Spleen (tissue), 11 donors: ENCODE results near the gene TMEM117. TPM values are rescaled to one million over a fixed set of nuclear protein-coding genes. Genes with fewer than 3 reads are reported as not detected.

ENCODE experiments used
- DNase-seq: peaks from one replicate; pipeline ENCODE4 v3.0.0-alpha.2; 2020
- H3K27ac ChIP-seq, 8 donors: fragments of 200-600 bp; sonication (generic) in 7 of 8; 1 replicate in 4 of 8; 2 replicates in 4 of 8; pipeline versions ENCODE4 v1.5.0 to v1.8.0; 2016 to 2021; ENCODE audit warnings: inconsistent platforms in 4 of 8, mild to moderate bottlenecking in 4 of 8, moderate library complexity in 1 of 8
- H3K27me3 ChIP-seq, 7 donors: fragments of 200-600 bp; sonication (generic) in 6 of 7; replicated peaks in 1 of 7; 1 replicate in 4 of 7; 2 replicates in 3 of 7; pipeline versions ENCODE4 v1.5.0 to v1.8.0; 2016 to 2021; ENCODE audit warnings: inconsistent platforms in 3 of 7, mild to moderate bottlenecking in 1 of 7
- H3K36me3 ChIP-seq, 6 donors: fragments of 200-600 bp; sonication (generic) in 5 of 6; 1 replicate in 4 of 6; 2 replicates in 2 of 6; pipeline versions ENCODE4 v1.5.0 to v1.8.0; 2016 to 2021; ENCODE audit warnings: inconsistent platforms in 2 of 6
- H3K4me1 ChIP-seq, 6 donors: fragments of 200-600 bp; sonication (generic) in 5 of 6; 1 replicate in 3 of 6; 2 replicates in 3 of 6; pipeline versions ENCODE4 v1.5.0 to v1.8.0; 2016 to 2021; ENCODE audit warnings: inconsistent platforms in 3 of 6
- H3K4me3 ChIP-seq, 8 donors: fragments of 200-600 bp; sonication (generic) in 7 of 8; 1 replicate in 4 of 8; 2 replicates in 4 of 8; pipeline versions ENCODE4 v1.5.0 to v1.8.0; 2016 to 2021; ENCODE audit warnings: inconsistent platforms in 4 of 8, mild to moderate bottlenecking in 4 of 8, moderate library complexity in 2 of 8
- H3K9me3 ChIP-seq, 8 donors: fragments of 200-600 bp; sonication (generic) in 7 of 8; 1 replicate in 4 of 8; 2 replicates in 4 of 8; pipeline versions ENCODE4 v1.5.0 to v1.8.0; 2016 to 2021; ENCODE audit warnings: inconsistent platforms in 4 of 8
- POLR2A ChIP-seq, 3 donors: fragments of 450-650 bp; IDR thresholded peaks; one replicate each; pipeline ENCODE4 v1.5.1; 2017; ENCODE audit warnings: antibody characterized with exemption in 3 of 3, mild to moderate bottlenecking in 1 of 3
- POLR2AphosphoS5 ChIP-seq, 3 donors: sonication (generic); formaldehyde crosslinking; IDR thresholded peaks; one replicate each; pipeline ENCODE4 v1.5.1; 2017; ENCODE audit warnings: antibody characterized with exemption in 3 of 3
- WGBS, 5 donors: extraction: QIAGEN DNeasy Blood & Tissue Kit in 3 of 5; methylation state at CpG; one replicate each; pipeline versions ENCODE4 v1.1.5 to v1.1.7; 2013 to 2018; 5-methylcytosine and 5-hydroxymethylcytosine counted together
- intact Hi-C: fragments of 100-400 bp; cut with DNase I; formaldehyde crosslinking; loops from one replicate; pipeline ENCODE4 v1.15.0; 2023; ENCODE audit warnings: low total_unique reads
- polyA plus RNA-seq, 3 donors: library from polyadenylated mRNA; stranded (reverse); fragments of 200-250 nt; gene quantifications; one replicate each; pipeline ENCODE4 v1.2.1, GENCODE V29; 2013
- total RNA-seq, 7 donors: library from RNA; depleted of rRNA in 3 of 7; stranded (reverse); fragments of >200 nt in 3 of 7; fragmentation: NEBNext Ultra II Directional in 4 of 7; extraction: Animal tissue kit (Norgen Biotek cat#: 25700) in 4 of 7; gene quantifications; one replicate each; pipeline versions ENCODE4 v1.1.0 to v1.2.1, GENCODE V29; 2016 to 2021
- TF ChIP-seq, protein P1 (sequence below), 11 experiments: fragments of 200-600 bp in 7 of 11; fragments of 450-650 bp in 4 of 11; sonication (generic) in 4 of 11; IDR thresholded peaks in 8 of 11; conservative IDR thresholded peaks in 3 of 11; 1 replicate in 7 of 11; 2 replicates in 4 of 11; pipeline versions ENCODE4 v1.4.0 to v1.8.0; 2016 to 2021; ENCODE audit warnings: antibody characterized with exemption in 11 of 11, inconsistent platforms in 4 of 11, mild to moderate bottlenecking in 1 of 11
- donor health status: healthy with polysubstance abuse.
- donor health status: DM: no; HTN: no; CAD: no; lungs with moderate emphysema.
- donor health status: DM: no; HTN: no; CAD: no.
- donor health status: Bipolar disorder and iron deficiency.
- donor health status: healthy.
- donor health status: DM: no; HTN: no; CAD: no.
- donor health status: DM: yes; HTN: yes; CAD: no.

Gene TMEM117
- total and polyA plus RNA-seq, 10 donors = 1.7 to 24.5 (median 5.0) TPM

DNA sequence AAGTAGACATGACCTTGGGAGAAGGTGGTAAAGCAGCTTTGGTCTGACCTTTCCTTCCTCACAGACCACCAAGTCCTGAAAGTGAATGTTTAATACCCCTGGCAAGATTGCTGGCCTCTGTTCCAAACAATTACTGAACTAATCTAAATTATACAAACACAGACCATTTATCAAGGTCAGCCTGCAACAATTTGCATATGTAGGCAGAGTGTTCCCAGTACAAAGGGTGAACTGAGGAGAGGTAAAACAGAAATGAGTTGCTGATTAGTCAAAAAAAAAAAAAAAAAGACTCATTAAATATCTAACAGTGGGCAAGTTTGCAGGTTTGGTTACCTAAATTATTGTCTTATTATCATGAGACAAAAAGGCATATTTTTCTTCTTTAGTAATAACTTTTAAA lies 506.5 kb downstream of the TMEM117 start:
- no peak for DNase-seq
- Histone ChIP-seq H3K4me3 (no peak overlapping the region), H3K36me3 (no peaks in the 10 kb centered on the region), H3K4me1 (no peaks in the 10 kb centered on the region), H3K9me3 (no peaks in the 10 kb centered on the region), H3K27me3 (no peaks in the 10 kb centered on the region), H3K27ac (no peak overlapping the region)
- no peak for TF ChIP-seq POLR2AphosphoS5 (IDR thresholded peaks at IDR 0.05)
- TF ChIP-seq POLR2A (IDR thresholded peaks at IDR 0.05) = no peak
- TF ChIP-seq, protein P1, sequence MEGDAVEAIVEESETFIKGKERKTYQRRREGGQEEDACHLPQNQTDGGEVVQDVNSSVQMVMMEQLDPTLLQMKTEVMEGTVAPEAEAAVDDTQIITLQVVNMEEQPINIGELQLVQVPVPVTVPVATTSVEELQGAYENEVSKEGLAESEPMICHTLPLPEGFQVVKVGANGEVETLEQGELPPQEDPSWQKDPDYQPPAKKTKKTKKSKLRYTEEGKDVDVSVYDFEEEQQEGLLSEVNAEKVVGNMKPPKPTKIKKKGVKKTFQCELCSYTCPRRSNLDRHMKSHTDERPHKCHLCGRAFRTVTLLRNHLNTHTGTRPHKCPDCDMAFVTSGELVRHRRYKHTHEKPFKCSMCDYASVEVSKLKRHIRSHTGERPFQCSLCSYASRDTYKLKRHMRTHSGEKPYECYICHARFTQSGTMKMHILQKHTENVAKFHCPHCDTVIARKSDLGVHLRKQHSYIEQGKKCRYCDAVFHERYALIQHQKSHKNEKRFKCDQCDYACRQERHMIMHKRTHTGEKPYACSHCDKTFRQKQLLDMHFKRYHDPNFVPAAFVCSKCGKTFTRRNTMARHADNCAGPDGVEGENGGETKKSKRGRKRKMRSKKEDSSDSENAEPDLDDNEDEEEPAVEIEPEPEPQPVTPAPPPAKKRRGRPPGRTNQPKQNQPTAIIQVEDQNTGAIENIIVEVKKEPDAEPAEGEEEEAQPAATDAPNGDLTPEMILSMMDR (IDR thresholded peaks at IDR 0.05 in 8 of 11, conservative IDR thresholded peaks at IDR 0.05 in 3 of 11) = no peak
- intact Hi-C loops = no loop called here

GRCh38 chr12:44347145-44347544 lies 511.3 kb downstream of the TMEM117 start:
- Histone ChIP-seq H3K36me3 (no peaks in the 10 kb centered on the region), H3K4me3 (no peak overlapping the region), H3K4me1 (no peaks in the 10 kb centered on the region), H3K9me3 (no peaks in the 10 kb centered on the region), H3K27me3 (no peaks in the 10 kb centered on the region), H3K27ac (no peak overlapping the region)
- DNase-seq = no peak
- intact Hi-C loops = no loop called here
- TF ChIP-seq, protein P1 (IDR thresholded peaks at IDR 0.05 in 8 of 11, conservative IDR thresholded peaks at IDR 0.05 in 3 of 11) = no peak
- TF ChIP-seq POLR2AphosphoS5 (IDR thresholded peaks at IDR 0.05) (no peak), POLR2A (IDR thresholded peaks at IDR 0.05) (no peak)

DNA sequence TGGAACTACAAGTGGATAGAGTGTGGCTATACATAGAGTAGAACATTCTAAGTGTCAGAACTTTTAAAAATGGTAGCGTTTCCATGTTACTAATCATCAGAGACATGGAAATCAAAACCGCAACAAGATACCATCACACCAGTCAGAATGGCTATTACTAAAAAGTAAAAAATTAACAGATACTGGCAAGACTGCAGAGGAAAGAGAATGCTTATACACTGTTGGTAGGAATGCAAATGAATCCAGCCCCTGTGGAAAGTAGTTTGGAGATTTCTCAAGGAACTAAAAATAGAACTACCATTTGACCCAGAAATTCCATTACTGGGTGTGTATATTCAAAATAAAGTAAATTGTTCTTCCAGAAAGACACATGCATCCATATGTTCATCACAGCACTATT lies 521.6 kb downstream of the TMEM117 start:
- Histone ChIP-seq H3K27me3 (no peaks in the 10 kb centered on the region), H3K4me3 (no peak overlapping the region), H3K36me3 (no peaks in the 10 kb centered on the region), H3K9me3 (no peaks in the 10 kb centered on the region), H3K27ac (no peak overlapping the region), H3K4me1 (no peaks in the 10 kb centered on the region)
- no peak for DNase-seq
- 85 to 98% (median 93%) methylated on average over 2 of the region's 2 CpGs for WGBS, 5 donors
- TF ChIP-seq, protein P1 (IDR thresholded peaks at IDR 0.05 in 8 of 11, conservative IDR thresholded peaks at IDR 0.05 in 3 of 11) = no peak
- no peak for TF ChIP-seq POLR2A (IDR thresholded peaks at IDR 0.05)
- TF ChIP-seq POLR2AphosphoS5 (IDR thresholded peaks at IDR 0.05) = no peak
- intact Hi-C loops = no loop called here

GRCh38 chr12:44358636-44359035 lies 522.8 kb downstream of the TMEM117 start:
- intact Hi-C loops = no loop called here
- H3K9me3 ChIP-seq = no peaks in the 10 kb centered on the region
- no peaks in the 10 kb centered on the region for H3K4me1 ChIP-seq
- WGBS, 5 donors = 84 to 96% (median 90%) methylated on average over 1 of the region's 1 CpG
- no peaks in the 10 kb centered on the region for H3K36me3 ChIP-seq
- H3K27me3 ChIP-seq = no peaks in the 10 kb centered on the region
- TF ChIP-seq, protein P1 (IDR thresholded peaks at IDR 0.05 in 8 of 11, conservative IDR thresholded peaks at IDR 0.05 in 3 of 11) = no peak
- TF ChIP-seq POLR2A (IDR thresholded peaks at IDR 0.05) (no peak), POLR2AphosphoS5 (IDR thresholded peaks at IDR 0.05) (no peak)
- no peak overlapping the region for H3K27ac ChIP-seq
- no peak overlapping the region for H3K4me3 ChIP-seq
- DNase-seq = no peak
